ENCODE data around the gene PHKG2. TPM values are rescaled to one million over a fixed set of nuclear protein-coding genes. Genes with fewer than 3 reads are reported as not detected.

The PHKG2 gene
- total RNA-seq, 1 experiment from 2014 or later, result 30.9 TPM

DNA sequence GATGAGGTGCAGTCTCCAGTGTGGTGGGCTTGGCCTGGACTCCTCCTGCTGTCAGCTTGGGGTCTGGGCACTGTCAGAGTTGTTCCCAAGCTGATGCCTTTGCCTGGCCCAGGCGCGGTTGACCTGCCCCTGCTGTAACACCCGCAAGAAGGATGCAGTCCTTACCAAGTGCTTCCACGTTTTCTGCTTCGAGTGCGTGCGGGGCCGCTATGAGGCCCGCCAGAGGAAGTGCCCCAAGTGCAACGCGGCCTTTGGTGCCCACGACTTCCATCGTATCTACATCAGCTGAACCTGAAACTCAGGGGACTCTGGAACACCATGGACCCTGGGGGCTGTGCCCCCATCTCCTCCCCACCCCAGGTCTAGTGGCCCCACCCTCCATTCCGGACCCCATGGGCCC, 25.6 kb downstream of the PHKG2 start:
- Histone ChIP-seq H3F3A (ENCODE audit: low read length, unreplicated experiment) (no peaks in the 10 kb centered on the region), H3K4me2 (ENCODE audit: low read length) (no peak overlapping the region), H4K20me1 (ENCODE audit: low read length) (no peaks in the 10 kb centered on the region), H3K27ac (ENCODE audit: low read length) (no peak overlapping the region), H3K4me3 (ENCODE audit: low read length) (no peak overlapping the region), H3K9me2 (replicated peaks; ENCODE audit: low read length) (no peaks in the 10 kb centered on the region), H3K36me3 (ENCODE audit: low read depth, low read length) (peaks cover 4% of the 10 kb centered on the region; the same call in 1 of the 2 replicates), H3K79me2 (ENCODE audit: low read length) (no peaks in the 10 kb centered on the region), H3K9me3 (ENCODE audit: low read length) (no peaks in the 10 kb centered on the region), H3K27me3 (ENCODE audit: low read length) (no peaks in the 10 kb centered on the region), H2AFZ (ENCODE audit: low read length) (no peak overlapping the region), H3K4me1 (ENCODE audit: insufficient read depth, low read length) (peaks cover 5% of the 10 kb centered on the region), H3K9ac (ENCODE audit: low read length) (no peak overlapping the region)
- BruUV-seq (replicated peaks), result no TSS peak
- TF ChIP-seq, protein P1, sequence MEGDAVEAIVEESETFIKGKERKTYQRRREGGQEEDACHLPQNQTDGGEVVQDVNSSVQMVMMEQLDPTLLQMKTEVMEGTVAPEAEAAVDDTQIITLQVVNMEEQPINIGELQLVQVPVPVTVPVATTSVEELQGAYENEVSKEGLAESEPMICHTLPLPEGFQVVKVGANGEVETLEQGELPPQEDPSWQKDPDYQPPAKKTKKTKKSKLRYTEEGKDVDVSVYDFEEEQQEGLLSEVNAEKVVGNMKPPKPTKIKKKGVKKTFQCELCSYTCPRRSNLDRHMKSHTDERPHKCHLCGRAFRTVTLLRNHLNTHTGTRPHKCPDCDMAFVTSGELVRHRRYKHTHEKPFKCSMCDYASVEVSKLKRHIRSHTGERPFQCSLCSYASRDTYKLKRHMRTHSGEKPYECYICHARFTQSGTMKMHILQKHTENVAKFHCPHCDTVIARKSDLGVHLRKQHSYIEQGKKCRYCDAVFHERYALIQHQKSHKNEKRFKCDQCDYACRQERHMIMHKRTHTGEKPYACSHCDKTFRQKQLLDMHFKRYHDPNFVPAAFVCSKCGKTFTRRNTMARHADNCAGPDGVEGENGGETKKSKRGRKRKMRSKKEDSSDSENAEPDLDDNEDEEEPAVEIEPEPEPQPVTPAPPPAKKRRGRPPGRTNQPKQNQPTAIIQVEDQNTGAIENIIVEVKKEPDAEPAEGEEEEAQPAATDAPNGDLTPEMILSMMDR (conservative IDR thresholded peaks at IDR 0.05; ENCODE audit: low read depth, low read length), result no peak
- TF ChIP-seq EZH2 (IDR thresholded peaks at IDR 0.05; ENCODE audit: low read length, unreplicated experiment) (no peak), EZH2phosphoT487 (IDR thresholded peaks at IDR 0.05; ENCODE audit: borderline replicate concordance, low read length) (no peak)
- DNase-seq, result no peak
- intact Hi-C loops (cut with micrococcal nuclease), result no loop called here
- ChIA-PET CTCF (no interaction called here), POLR2A (ENCODE audit: unreplicated experiment) (no interaction called here)
- ATAC-seq, result no peak

DNA sequence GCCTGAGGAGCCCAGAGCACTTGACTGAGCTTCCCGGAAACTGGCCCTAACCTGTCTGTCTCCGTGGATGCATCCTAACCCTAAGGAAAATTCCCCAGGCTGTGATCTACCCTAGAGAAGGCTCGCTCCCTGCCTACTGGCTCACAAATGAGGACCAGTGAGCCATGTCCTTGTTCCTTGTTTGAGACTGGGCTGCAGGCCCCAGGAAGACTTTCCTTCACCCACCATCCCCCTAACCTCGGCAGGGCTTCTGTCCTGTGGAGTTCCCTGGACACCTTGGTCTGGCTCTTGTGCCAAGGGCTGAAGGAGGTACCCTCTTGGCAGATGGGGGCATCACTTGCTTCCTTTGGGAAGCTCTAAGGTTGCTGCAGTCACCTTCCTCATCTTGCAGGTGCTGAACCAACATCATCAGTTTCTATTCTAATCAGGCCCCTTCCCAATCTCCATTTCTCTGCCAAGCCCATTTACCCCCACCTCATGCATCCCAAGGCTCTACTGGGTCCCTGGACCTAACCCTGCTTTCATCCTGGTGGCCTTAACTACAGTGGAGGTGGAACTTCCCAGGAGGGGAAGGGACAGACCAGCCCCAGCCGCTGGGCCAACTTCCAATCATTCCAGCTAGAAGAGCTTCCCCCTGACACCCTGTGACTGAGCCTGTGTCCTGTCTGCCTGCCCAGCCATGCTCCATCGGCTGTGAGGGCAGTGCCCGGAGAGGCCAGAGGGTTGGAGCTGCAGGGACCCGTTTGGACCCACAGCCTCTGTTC, 26.3 kb downstream of the PHKG2 start:
- H3K4me2 ChIP-seq (ENCODE audit: low read length), result peak overlapping the region; percentile 99
- H3K36me3 ChIP-seq (ENCODE audit: low read depth, low read length), result peaks cover 4% of the 10 kb centered on the region; the same call in 1 of the 2 replicates
- CTCF ChIA-PET, result no interaction called here
- H2AFZ ChIP-seq (ENCODE audit: low read length), result no peak overlapping the region
- H3K9me2 ChIP-seq (replicated peaks; ENCODE audit: low read length), result no peaks in the 10 kb centered on the region
- TF ChIP-seq EZH2 (IDR thresholded peaks at IDR 0.05; ENCODE audit: low read length, unreplicated experiment), result no peak
- H3K9me3 ChIP-seq (ENCODE audit: low read length), result no peaks in the 10 kb centered on the region
- BruUV-seq (replicated peaks), result no TSS peak
- H4K20me1 ChIP-seq (ENCODE audit: low read length), result no peaks in the 10 kb centered on the region
- ATAC-seq (peak; percentile 4; the same call in 1 of the 2 replicates), DNase-seq (no peak)
- H3K4me1 ChIP-seq (ENCODE audit: insufficient read depth, low read length), result peaks cover 5% of the 10 kb centered on the region
- peak overlapping the region; percentile 94; the same call in 1 of the 2 replicates for H3K9ac ChIP-seq (ENCODE audit: low read length)
- intact Hi-C loops (cut with micrococcal nuclease), result no loop called here
- H3F3A ChIP-seq (ENCODE audit: low read length, unreplicated experiment), result no peaks in the 10 kb centered on the region
- H3K27me3 ChIP-seq (ENCODE audit: low read length), result no peaks in the 10 kb centered on the region
- no peaks in the 10 kb centered on the region for H3K79me2 ChIP-seq (ENCODE audit: low read length)
- H3K4me3 ChIP-seq (ENCODE audit: low read length), result peak overlapping the region; percentile 82; the same call in 1 of the 2 replicates
- POLR2A ChIA-PET (ENCODE audit: unreplicated experiment), result interaction anchor here (0.6 kb wide), 1 partner anchor 80 kb away, joined by 9 read pairs; no protein-coding TSS in a partner anchor
- H3K27ac ChIP-seq (ENCODE audit: low read length), result no peak overlapping the region

DNA sequence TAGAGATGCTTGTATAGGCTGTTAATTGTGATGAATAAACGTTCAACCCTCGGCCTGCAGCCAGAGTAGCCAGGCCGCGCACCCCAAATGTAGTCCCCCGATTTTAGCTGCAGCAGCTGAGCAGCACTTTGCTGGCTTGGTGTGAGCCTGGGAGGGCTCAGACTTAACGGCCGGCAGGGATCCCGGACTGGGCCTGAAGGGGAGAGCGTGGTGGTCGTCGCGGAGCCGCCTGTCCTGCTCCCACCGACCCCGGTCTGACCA, 26.8 kb downstream of the PHKG2 start:
- H3K4me1 ChIP-seq (ENCODE audit: insufficient read depth, low read length), result peaks cover 5% of the 10 kb centered on the region
- H3K79me2 ChIP-seq (ENCODE audit: low read length), result no peaks in the 10 kb centered on the region
- no peaks in the 10 kb centered on the region for H3K9me3 ChIP-seq (ENCODE audit: low read length)
- no peaks in the 10 kb centered on the region for H3F3A ChIP-seq (ENCODE audit: low read length, unreplicated experiment)
- no peaks in the 10 kb centered on the region for H3K9me2 ChIP-seq (replicated peaks; ENCODE audit: low read length)
- H2AFZ ChIP-seq (ENCODE audit: low read length), result peak overlapping the region; percentile 79; the same call in 1 of the 2 replicates
- TF ChIP-seq, protein P1 (conservative IDR thresholded peaks at IDR 0.05; ENCODE audit: low read depth, low read length), result no peak
- TF ChIP-seq EZH2 (IDR thresholded peaks at IDR 0.05; ENCODE audit: low read length, unreplicated experiment) (no peak), EZH2phosphoT487 (IDR thresholded peaks at IDR 0.05; ENCODE audit: borderline replicate concordance, low read length) (no peak)
- DNase-seq (no peak), ATAC-seq (no peak)
- H3K4me2 ChIP-seq (ENCODE audit: low read length), result peak overlapping the region; percentile 99
- TSS peak; percentile 16 for BruUV-seq (replicated peaks)
- peak overlapping the region; percentile 94 for H3K9ac ChIP-seq (ENCODE audit: low read length)
- H3K27ac ChIP-seq (ENCODE audit: low read length), result peak overlapping the region; percentile 73; the same call in 1 of the 2 replicates
- intact Hi-C loops (cut with micrococcal nuclease), result no loop called here
- H3K4me3 ChIP-seq (ENCODE audit: low read length), result peak overlapping the region; percentile 82
- H3K36me3 ChIP-seq (ENCODE audit: low read depth, low read length), result peaks cover 4% of the 10 kb centered on the region; the same call in 1 of the 2 replicates
- no peaks in the 10 kb centered on the region for H4K20me1 ChIP-seq (ENCODE audit: low read length)
- ChIA-PET CTCF (no interaction called here), POLR2A (ENCODE audit: unreplicated experiment) (interaction anchor here (0.6 kb wide), 1 partner anchor 79 kb away, joined by 9 read pairs; no protein-coding TSS in a partner anchor)
- H3K27me3 ChIP-seq (ENCODE audit: low read length), result no peaks in the 10 kb centered on the region
